PC-3 (cell line): ENCODE data around the gene ARHGAP4. TPM values are rescaled to one million over a fixed set of nuclear protein-coding genes. Genes with fewer than 3 reads are reported as not detected.
A peak's percentile ranks its signal among the peaks of the same experiment; 100 is the strongest.

ENCODE experiments used
- ATAC-seq: fragments of 200-7000 bp; cut with Tn5 transposase; 2 replicates; pipeline ENCODE4 v1.9.1; 2020; ENCODE audit warnings: mild to moderate bottlenecking, moderate library complexity
- BruUV-seq: library from RNA; stranded (reverse); fragments of 400-500 nt; replicated peaks from 2 replicates; lab custom pipeline; 2021; lab: Mats Ljungman, UMichigan
- CTCF ChIA-PET: fragments of 300-600 bp; sonication (Branson Sonifier 250); formaldehyde crosslinking; loops from one replicate; lab custom pipeline; 2022; ENCODE audit warnings: antibody characterized with exemption; lab: Charles Lee
- POLR2A ChIA-PET: fragments of 300-600 bp; sonication (Branson Sonifier 250); formaldehyde crosslinking; loops from one replicate; lab custom pipeline; 2022; ENCODE audit warnings: antibody characterized with exemption; ENCODE audit not compliant: unreplicated experiment; lab: Charles Lee
- DNase-seq: peaks from one replicate; pipeline ENCODE4 v3.0.0-alpha.2; 2015
- H2AFZ ChIP-seq: fragments of 300-600 bp; sonication (generic); 2 replicates; pipeline ENCODE4 v1.6.0; 2016; ENCODE audit warnings: antibody characterized with exemption, low read length
- H3F3A ChIP-seq: fragments of 300-600 bp; sonication (generic); one replicate; pipeline ENCODE4 v1.6.0; 2017; ENCODE audit warnings: antibody characterized with exemption, low read length, control low read depth, mild to moderate bottlenecking; ENCODE audit not compliant: unreplicated experiment
- H3K27ac ChIP-seq: fragments of 300-600 bp; sonication (generic); 2 replicates; pipeline ENCODE4 v1.5.1; 2016; ENCODE audit warnings: mild to moderate bottlenecking, low read length
- H3K27me3 ChIP-seq: fragments of 300-600 bp; sonication (generic); 2 replicates; pipeline ENCODE4 v1.6.1; 2016; ENCODE audit warnings: low read length, mixed read lengths
- H3K36me3 ChIP-seq: fragments of 300-600 bp; sonication (generic); 2 replicates; pipeline ENCODE4 v1.6.1; 2016; ENCODE audit warnings: low read depth, mixed run types, low read length, mixed read lengths
- H3K4me1 ChIP-seq: fragments of 300-600 bp; sonication (generic); 2 replicates; pipeline ENCODE4 v1.5.1; 2016; ENCODE audit warnings: low read length; ENCODE audit not compliant: insufficient read depth
- H3K4me2 ChIP-seq: fragments of 300-600 bp; sonication (generic); 2 replicates; pipeline ENCODE4 v1.6.0; 2016; ENCODE audit warnings: low read length
- H3K4me3 ChIP-seq: fragments of 300-600 bp; sonication (generic); 2 replicates; pipeline ENCODE4 v1.5.1; 2016; ENCODE audit warnings: mild to moderate bottlenecking, low read length, mixed read lengths
- H3K79me2 ChIP-seq: fragments of 300-600 bp; sonication (generic); 2 replicates; pipeline ENCODE4 v1.6.1; 2017; ENCODE audit warnings: low read length, mixed read lengths
- H3K9ac ChIP-seq: fragments of 300-600 bp; sonication (generic); 2 replicates; pipeline ENCODE4 v1.6.0; 2016; ENCODE audit warnings: mild to moderate bottlenecking, low read length
- H3K9me2 ChIP-seq: fragments of 300-600 bp; sonication (generic); replicated peaks from 2 replicates; pipeline ENCODE4 v1.6.1; 2016; ENCODE audit warnings: mixed run types, low read length, mixed read lengths
- H3K9me3 ChIP-seq: fragments of 300-600 bp; sonication (generic); 2 replicates; pipeline ENCODE4 v1.6.1; 2016; ENCODE audit warnings: low read length, mixed read lengths
- H4K20me1 ChIP-seq: fragments of 300-600 bp; sonication (generic); 2 replicates; pipeline ENCODE4 v1.6.1; 2016; ENCODE audit warnings: low read length, mixed read lengths
- EZH2 ChIP-seq: fragments of 300-600 bp; sonication (generic); IDR thresholded peaks from one replicate; pipeline ENCODE4 v1.6.1; 2017; ENCODE audit warnings: antibody characterized with exemption, mild to moderate bottlenecking, low read length; ENCODE audit not compliant: unreplicated experiment
- EZH2phosphoT487 ChIP-seq: fragments of 300-600 bp; sonication (generic); IDR thresholded peaks from 2 replicates; pipeline ENCODE4 v1.6.1; 2018; ENCODE audit warnings: mild to moderate bottlenecking, antibody characterized with exemption, low read length, borderline replicate concordance
- intact Hi-C: fragments of 100-400 bp; cut with micrococcal nuclease; formaldehyde crosslinking; loops from 2 replicates; pipeline ENCODE4 v1.9.0; 2023
- total RNA-seq: library from RNA; depleted of rRNA; stranded (reverse); fragments of >200 nt; gene quantifications from 2 replicates; pipeline ENCODE4 v1.2.3, GENCODE V29; 2014
- TF ChIP-seq, protein P1 (sequence below): fragments of 300-600 bp; sonication (generic); conservative IDR thresholded peaks from 2 replicates; pipeline ENCODE4 v1.5.1; 2017; ENCODE audit warnings: antibody characterized with exemption, low read depth, mild to moderate bottlenecking, low read length

ARHGAP4 gene
- total RNA-seq, 1 experiment from 2014 or later, result 4.6 TPM

DNA sequence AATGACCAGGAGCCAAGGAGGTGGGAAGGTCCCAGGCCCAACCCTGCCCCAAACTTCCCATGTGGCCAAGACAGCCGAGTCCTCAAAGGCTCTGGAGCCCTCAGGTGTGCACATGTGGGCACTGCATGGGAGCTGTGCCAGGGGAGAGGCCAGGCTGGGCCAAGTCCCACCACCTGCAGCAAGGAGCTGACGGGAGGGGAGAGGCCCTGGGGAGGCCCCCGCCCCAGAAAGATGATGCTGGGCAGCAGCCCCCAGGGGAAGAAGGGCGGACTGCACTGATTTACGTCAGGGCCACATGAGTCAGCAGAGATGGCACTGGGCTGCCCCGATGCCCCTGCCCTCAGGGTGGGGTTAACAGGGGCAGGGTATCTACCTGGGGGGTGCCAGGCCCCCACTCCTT, 41.5 kb downstream of the ARHGAP4 start:
- DNase-seq, result peak; percentile 61
- BruUV-seq, result no TSS peak
- no peak overlapping the region for H3K27ac ChIP-seq
- H3K36me3 ChIP-seq, result no peaks in the 10 kb centered on the region
- CTCF ChIA-PET, result no interaction called here
- peak overlapping the region; percentile 63; the same call in 1 of the 2 replicates for H3K4me3 ChIP-seq
- H4K20me1 ChIP-seq, result no peaks in the 10 kb centered on the region
- POLR2A ChIA-PET, result no interaction called here
- no peak overlapping the region for H2AFZ ChIP-seq
- no peak overlapping the region for H3K9ac ChIP-seq
- no peaks in the 10 kb centered on the region for H3K9me2 ChIP-seq
- H3K27me3 ChIP-seq, result peaks cover 6% of the 10 kb centered on the region; the same call in 1 of the 2 replicates
- H3K9me3 ChIP-seq, result no peaks in the 10 kb centered on the region
- peaks cover 9% of the 10 kb centered on the region; the same call in 1 of the 2 replicates for H3K4me1 ChIP-seq
- H3F3A ChIP-seq, result no peaks in the 10 kb centered on the region
- intact Hi-C loops, result no loop called here
- TF ChIP-seq EZH2, result no peak
- TF ChIP-seq, protein P1, sequence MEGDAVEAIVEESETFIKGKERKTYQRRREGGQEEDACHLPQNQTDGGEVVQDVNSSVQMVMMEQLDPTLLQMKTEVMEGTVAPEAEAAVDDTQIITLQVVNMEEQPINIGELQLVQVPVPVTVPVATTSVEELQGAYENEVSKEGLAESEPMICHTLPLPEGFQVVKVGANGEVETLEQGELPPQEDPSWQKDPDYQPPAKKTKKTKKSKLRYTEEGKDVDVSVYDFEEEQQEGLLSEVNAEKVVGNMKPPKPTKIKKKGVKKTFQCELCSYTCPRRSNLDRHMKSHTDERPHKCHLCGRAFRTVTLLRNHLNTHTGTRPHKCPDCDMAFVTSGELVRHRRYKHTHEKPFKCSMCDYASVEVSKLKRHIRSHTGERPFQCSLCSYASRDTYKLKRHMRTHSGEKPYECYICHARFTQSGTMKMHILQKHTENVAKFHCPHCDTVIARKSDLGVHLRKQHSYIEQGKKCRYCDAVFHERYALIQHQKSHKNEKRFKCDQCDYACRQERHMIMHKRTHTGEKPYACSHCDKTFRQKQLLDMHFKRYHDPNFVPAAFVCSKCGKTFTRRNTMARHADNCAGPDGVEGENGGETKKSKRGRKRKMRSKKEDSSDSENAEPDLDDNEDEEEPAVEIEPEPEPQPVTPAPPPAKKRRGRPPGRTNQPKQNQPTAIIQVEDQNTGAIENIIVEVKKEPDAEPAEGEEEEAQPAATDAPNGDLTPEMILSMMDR, result peak; percentile 52
- no peaks in the 10 kb centered on the region for H3K79me2 ChIP-seq
- peak; percentile 55 for ATAC-seq
- peak overlapping the region; percentile 81 for H3K4me2 ChIP-seq

DNA sequence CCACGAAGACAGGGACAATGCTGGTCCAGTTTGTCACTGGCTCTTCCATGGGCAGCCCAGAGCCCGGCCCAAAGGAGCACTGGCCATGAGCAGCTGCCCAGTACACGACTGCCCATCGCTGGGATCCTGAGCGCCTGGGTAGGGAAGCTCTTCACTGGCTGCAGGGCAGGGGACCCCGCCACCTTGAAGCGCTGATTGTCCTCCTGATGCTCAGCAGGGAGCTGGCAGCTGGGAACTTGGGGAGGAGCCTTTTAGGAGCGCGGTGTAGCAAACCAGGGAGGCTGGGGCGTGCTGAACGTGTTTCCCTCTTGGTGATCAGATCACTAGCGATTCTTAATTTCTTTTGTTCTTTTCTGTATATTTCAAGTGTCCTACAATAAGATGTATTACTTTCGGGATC, 41.9 kb downstream of the ARHGAP4 start:
- intact Hi-C loops, result no loop called here
- H3K9me3 ChIP-seq, result no peaks in the 10 kb centered on the region
- BruUV-seq, result no TSS peak
- no peak overlapping the region for H3K27ac ChIP-seq
- H3K4me1 ChIP-seq, result peaks cover 9% of the 10 kb centered on the region; the same call in 1 of the 2 replicates
- no peak overlapping the region for H3K4me3 ChIP-seq
- no peak overlapping the region for H3K9ac ChIP-seq
- no peaks in the 10 kb centered on the region for H3F3A ChIP-seq
- no peaks in the 10 kb centered on the region for H3K9me2 ChIP-seq
- peaks cover 6% of the 10 kb centered on the region; the same call in 1 of the 2 replicates for H3K27me3 ChIP-seq
- DNase-seq (no peak), ATAC-seq (no peak)
- H4K20me1 ChIP-seq, result no peaks in the 10 kb centered on the region
- CTCF ChIA-PET, result interaction anchor here (0.7 kb wide), 1 partner anchor 24 kb away, joined by 3 read pairs; no protein-coding TSS in a partner anchor
- TF ChIP-seq EZH2 (no peak), EZH2phosphoT487 (no peak)
- TF ChIP-seq, protein P1, result no peak
- H3K79me2 ChIP-seq, result no peaks in the 10 kb centered on the region
- H3K36me3 ChIP-seq, result no peaks in the 10 kb centered on the region
- H3K4me2 ChIP-seq, result no peak overlapping the region
- H2AFZ ChIP-seq, result no peak overlapping the region
- POLR2A ChIA-PET, result no interaction called here

DNA sequence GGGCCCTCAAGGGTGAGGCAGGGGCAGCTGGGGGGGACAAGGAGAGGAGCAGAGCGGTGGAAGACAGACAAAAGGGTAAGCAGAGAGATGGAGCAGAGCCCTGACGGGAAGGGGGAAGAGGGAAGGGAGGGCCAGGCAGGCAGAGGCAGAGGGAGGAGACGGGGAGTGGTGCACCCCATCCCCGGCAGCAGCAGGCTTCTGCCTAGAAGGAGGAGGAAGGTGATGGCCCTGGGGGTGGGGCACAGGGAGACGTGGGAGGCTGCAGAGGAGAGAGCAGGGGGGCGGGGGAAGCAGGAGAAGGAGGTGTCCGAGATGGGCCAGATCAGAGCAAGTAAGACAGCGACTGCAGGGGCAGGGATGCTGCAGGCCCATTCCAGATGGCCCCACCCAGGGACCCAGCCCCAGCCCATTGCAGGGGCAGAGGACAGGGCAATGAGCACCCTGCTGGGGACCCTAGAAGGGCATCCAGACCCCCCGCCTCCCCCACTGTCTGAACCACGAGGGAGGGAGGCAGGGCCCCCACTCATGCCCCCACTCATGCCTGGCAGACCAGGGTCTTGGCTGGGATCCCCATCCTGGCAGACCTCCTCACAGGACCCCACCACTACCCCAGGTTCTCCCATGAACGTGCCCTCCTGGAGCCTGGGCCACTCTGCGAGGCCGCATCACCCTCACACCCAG, 42.8 kb downstream of the ARHGAP4 start:
- DNase-seq (no peak), ATAC-seq (no peak)
- POLR2A ChIA-PET, result no interaction called here
- intact Hi-C loops, result no loop called here
- H3K27me3 ChIP-seq, result peaks cover 6% of the 10 kb centered on the region; the same call in 1 of the 2 replicates
- H3K9me3 ChIP-seq, result no peaks in the 10 kb centered on the region
- TF ChIP-seq, protein P1, result no peak
- no peak for TF ChIP-seq EZH2
- H3K36me3 ChIP-seq, result no peaks in the 10 kb centered on the region
- H3K4me2 ChIP-seq, result no peak overlapping the region
- no TSS peak for BruUV-seq
- CTCF ChIA-PET, result no interaction called here
- no peak overlapping the region for H3K27ac ChIP-seq
- no peaks in the 10 kb centered on the region for H3F3A ChIP-seq
- no peak overlapping the region for H3K4me3 ChIP-seq
- no peaks in the 10 kb centered on the region for H4K20me1 ChIP-seq
- H3K9ac ChIP-seq, result no peak overlapping the region
- H2AFZ ChIP-seq, result no peak overlapping the region
- H3K79me2 ChIP-seq, result no peaks in the 10 kb centered on the region
- no peaks in the 10 kb centered on the region for H3K9me2 ChIP-seq
- peaks cover 9% of the 10 kb centered on the region; the same call in 1 of the 2 replicates for H3K4me1 ChIP-seq
